Hippocampal formation (tissue), 2 donors: ENCODE results near the gene AFDN.
A peak's percentile ranks its signal among the peaks of the same experiment; 100 is the strongest.
"Not testable (repeated sequence)": the region's sequence is repeated elsewhere in the genome, so short reads cannot be mapped to it uniquely, and the experiment has no call there.

Experiments used
- DNase-seq, 2 donors: peaks; one replicate each; lab custom pipeline; 2025; lab: John Stamatoyannopoulos, UW

The AFDN gene

DNA sequence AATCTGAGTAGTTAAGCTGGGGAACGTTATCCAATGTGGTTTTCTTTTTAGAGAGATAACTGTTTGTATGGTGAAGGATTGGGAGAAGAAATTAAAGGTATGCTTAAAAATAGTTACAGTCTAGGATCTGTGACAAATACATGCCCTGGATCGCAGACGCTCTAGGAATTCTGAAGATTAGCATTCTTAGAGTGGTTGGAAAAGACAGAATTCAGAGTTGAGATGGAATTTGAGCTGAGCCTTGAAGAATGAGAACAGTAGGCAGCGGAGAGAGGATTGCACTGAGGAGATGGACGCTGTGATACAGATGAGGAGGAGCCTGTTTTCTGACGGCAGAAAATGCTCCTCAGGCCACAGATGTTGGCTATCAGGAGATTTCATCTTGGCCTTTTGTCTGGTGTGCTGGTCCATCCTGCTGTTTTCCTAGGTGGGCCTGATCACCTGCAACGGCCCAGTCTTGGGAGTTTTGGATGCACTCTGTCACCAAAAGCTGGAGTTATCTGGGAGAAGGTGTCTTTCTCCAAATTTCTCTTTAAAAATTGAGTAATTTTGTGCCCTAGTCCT, 122.5 kb downstream of the AFDN start:
- DNase-seq, result no peak

DNA sequence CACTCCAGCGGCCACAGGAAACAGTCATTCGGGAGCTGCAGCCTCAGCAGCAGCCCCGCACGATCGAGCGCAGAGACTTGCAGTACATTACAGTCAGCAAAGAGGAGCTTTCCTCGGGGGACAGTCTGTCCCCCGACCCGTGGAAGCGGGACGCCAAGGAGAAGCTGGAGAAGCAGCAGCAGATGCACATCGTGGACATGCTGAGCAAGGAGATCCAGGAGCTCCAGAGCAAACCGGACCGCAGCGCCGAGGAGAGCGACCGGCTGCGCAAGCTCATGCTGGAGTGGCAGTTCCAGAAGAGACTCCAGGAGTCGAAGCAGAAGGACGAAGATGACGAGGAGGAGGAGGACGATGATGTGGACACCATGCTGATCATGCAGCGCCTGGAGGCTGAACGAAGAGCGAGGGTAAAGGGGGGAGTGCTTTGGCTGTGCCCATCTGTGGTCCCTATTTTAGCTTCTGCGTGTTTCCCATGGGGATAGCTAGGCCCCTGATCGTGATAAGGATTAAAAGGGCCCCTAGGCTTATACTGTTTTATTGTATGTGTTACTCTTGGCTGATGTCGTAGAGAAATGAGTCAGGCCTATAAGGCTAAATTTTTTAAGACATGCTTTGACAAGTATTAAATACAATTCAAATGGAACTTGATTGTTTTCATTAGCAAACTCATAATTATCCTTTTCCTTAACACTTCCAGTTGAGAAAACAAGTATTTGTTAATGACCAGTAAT, 125.2 kb downstream of the AFDN start:
- DNase-seq, result no peak

- no peak for DNase-seq
Measured at GRCh38 chr6:167952512-167952859, 125.8 kb downstream of the AFDN start.

DNA sequence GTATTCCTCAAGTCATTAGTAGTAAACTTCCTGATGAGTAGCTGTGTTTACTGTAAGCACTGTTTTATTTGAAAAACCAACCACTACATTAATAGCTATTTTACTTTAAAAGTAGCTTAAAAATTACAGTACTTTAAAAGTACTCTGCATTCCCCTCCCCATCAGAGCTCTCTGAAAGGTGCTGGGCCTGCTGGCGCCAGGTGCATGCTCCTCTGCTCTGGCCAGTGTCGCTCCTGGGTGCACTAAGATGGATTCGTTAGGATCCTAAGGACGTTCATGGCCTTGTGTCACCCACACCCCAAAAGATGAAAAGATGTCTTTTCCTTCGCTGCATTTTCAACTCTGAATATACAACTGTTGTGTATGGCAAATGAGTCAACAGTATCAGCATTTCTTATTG, 126.8 kb downstream of the AFDN start:
- no peak for DNase-seq

DNA sequence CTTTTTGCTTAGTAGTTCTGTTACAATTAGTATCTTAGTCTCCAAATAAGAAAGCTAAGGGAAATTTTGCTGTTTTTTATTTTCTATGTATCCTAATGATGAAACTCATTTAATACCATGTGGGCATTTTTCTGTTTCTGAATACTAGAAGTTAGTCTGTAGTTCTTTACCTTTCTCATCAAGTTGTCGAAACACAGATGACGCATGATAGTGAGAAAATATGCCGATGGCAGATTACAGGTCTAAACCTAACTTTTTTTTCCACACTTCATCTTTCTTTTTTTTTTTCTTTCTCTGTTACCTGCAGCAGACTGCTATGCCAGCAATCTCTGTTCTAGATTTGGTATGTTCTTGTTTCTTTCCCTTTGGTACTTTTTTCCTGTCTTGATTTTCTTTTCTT, 127.4 kb downstream of the AFDN start:
- DNase-seq, result no peak

GRCh38 chr6:167956491-167956890, 129.8 kb downstream of the AFDN start:
- DNase-seq, result no peak

DNA sequence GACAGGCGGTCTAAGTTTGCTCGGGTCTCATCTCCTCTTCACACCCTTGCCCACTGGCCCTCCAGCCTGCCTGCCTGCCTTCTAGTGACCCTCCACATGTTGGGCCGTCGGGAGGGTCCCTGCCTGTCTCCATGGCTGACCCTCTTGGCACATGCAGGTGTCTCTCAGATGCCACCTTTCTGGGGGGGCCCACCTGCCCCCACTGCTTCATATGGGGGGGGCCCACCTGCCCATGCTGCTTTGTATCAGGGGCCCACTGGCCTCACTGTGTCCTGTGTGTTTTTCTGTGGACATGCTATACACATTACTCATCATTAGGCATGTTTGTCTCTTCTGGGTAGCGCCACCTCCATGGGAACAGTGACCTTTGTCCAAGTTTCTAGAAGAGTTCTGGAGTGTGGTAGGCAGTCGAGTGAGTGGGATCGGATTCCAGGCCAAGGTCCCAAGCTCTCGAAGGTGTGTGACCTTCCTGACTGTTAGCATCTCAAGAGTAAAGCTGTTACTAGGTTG, 130.3 kb downstream of the AFDN start:
- DNase-seq, result no peak

GRCh38 chr6:167957626-167958025, 130.9 kb downstream of the AFDN start:
- DNase-seq, result no peak

- no peak for DNase-seq
Measured at GRCh38 chr6:167960579-167960978, 133.9 kb downstream of the AFDN start.

- DNase-seq, result no peak
Measured at GRCh38 chr6:167962711-167963110, 136.0 kb downstream of the AFDN start.

- peak in 1 of 2 donors; percentile 14 for DNase-seq
Measured at GRCh38 chr6:167963589-167964057, 136.9 kb downstream of the AFDN start.

GRCh38 chr6:167965592-167966539, 139.2 kb downstream of the AFDN start:
- DNase-seq, result no peak

DNA sequence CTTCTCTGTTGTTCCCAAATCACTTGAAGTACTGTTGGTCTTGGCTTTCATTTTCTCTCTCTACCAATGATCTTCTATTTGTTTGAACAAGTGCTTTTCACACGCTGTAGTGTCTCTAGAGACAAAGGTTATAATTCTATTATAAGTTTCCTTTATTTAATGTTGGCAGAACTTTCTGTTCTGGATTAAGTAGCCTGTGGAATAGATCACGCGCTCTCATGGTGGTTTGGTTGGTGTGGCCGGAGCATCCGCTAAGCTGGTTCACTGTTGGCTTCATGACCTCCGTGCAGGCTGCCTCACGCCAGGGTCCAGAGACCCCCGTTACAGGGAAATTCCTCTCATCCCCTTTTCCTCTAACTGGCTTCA, 139.8 kb downstream of the AFDN start:
- no peak for DNase-seq

DNA sequence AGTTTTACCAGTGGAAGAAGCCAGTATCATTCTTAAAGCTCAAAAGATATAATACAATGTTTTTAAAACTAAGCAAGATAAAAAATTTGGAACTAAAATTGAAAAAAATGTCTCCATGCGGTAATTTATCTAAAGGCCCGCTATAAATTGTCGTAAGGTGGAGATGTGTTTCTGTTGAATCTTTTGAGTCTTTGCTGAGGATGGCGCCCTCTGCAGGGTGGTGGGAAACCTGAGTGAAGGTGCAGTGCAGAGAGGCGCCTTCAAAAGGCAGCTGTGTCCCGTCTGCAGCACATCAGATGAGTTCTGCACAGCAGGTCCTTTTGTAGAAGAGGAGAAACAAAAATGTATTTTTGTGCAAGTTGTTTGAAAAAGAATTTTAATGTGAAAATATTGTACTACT, 141.4 kb downstream of the AFDN start:
- no peak for DNase-seq

DNA sequence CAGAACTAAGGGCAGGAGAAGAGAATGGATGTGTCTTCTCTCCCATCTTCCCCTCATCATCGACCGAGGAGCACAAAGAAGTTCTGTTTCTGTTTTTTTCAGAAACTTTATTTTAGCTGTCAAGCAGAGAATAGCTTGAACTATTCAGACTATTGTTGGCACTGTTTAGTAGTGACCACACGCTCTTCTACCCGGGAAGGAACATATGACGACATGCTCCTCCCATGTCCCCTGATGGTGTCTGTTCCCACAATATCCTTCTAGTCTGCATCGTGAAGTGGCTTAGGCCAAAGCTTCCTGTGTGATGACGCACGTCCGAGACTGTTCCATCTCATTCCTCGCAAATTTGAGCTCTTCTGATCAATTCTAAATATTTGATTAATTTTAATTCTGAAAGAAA, 143.5 kb downstream of the AFDN start:
- peak in 1 of 2 donors; percentile 23 for DNase-seq

DNA sequence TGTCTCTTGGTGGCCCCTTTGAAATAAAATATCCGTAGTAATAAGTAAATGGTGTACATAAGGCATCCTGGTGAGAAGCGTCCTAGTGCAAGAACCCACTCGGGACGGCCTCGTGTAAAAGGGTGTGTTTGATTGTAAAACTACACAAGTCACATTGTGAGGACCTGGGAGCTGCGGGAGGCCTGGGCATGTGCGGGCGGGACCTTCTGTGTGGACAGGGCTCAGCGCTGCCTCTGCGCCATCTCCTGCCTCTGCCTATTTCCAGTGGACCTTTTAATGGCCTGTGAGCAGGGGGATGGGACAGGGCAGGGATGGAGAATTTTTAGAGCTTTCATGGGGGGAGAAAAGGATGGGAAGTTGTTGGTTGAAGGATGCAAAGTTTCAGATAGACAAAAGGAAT, 145.5 kb downstream of the AFDN start:
- DNase-seq, result no peak

GRCh38 chr6:167973148-167973885, 146.6 kb downstream of the AFDN start:
- DNase-seq, result no peak

DNA sequence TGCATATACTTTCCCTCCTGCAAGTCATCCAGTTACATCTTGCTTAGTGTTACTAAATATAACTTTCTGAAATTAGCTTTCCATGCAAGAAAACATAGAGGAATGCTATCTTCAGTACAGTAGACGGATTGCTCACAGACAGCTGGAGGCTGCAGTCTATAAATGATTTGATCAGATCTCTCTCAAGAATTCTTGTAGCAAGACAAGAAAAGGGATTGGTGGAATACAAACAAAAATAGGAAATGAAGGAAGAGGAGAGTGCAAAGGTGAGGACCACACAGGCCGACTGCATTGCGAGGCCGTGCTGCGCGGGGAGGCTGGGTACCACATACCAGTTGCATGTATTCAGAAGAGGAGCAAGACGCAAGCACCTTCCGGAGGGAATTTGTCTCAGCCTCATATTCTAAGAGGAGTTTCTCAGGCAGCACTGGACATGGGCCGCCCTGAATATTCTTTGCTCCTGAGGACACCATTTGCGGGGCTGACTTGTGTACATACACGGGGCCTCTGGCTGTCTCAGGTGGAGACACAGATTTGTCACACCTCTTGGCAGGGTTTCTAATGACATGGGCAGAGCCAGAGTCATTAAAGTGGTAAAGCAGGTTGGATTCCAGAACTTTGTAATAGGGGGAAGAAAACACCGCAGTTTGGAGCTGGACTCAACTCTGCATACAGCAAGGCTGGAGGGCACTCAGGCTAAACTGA, 148.1 kb downstream of the AFDN start:
- DNase-seq, result no peak

GRCh38 chr6:167975458-167975857, 148.7 kb downstream of the AFDN start:
- DNase-seq, result no peak

DNA sequence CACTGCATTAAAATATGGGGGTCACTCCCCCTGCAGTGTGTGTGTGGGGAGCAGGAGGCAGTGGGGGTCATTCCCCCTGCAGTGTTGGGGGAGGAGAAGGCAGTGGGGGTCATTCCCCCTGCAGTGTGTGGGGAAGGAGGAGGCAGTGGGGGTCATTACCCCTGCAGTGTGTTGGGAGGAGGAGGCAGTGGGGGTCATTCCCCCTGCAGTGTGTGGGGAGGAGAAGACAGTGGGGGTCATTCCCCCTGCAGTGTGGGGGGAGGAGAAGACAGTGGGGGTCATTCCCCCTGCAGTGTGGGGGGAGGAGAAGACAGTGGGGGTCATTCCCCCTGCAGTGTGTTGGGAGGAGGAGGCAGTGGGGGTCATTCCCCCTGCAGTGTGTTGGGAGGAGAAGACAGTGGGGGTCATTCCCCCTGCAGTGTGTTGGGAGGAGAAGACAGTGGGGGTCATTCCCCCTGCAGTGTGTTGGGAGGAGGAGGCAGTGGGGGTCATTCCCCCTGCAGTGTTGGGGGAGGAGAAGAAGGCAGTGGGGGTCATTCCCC, 149.5 kb downstream of the AFDN start:
- not testable (repeated sequence) for DNase-seq

GRCh38 chr6:167976708-167977107, 150.0 kb downstream of the AFDN start:
- DNase-seq, result no peak
